ENCODE measurements around the gene DOK4.

DOK4 gene

GRCh38 chr16:57485916-57486857 lies at the start of gene DOK4:
TSS of gene DOK4 (minus strand) at chr16:57486493. CDS start at chr16:57479507, 6,986 bp downstream.
- peak; percentile 99 for DNase-seq (ENCODE audit: low spot score)

- DNase-seq (ENCODE audit: low spot score): peak; percentile 100
Observed at GRCh38 chr16:57535680-57536305, 49.5 kb upstream of the DOK4 start.

DNA sequence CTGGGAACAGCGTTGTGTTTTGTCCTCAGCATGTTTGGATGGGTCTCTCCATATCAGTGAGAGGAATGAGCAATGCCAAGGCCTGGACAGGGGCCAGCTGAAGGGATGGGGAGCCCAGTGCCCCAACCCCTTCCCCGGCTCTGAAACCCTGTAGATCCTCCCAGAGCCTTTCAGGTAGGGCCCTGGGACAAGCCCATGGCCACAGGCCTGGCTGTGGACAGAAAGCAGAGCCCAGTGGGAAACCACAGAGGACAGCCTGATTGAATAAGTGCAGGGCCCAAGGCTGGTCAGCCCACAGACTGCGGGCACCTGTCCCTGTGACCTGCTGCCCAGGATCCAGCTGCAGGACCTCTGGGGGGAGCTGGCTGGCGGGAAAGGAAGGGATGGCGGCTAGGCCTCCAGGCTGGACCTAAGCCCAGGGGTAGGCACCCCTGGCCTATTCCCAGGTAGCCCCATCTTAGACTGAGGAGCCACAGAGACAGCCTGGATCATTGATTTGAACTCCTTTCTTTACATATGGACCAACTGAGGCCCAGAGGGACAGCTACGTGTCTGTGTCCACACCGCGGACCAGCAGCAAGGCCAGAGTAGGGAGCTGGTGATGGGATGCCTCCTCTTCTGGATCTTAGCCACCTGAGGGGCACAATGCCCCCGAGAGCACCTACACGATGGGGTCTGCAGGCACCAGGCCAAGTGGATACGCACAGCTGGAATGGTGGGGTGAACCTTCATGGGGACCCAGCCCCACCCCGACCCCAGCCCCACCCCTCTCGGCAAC lies 48.8 kb upstream of the DOK4 start:
- no peak for DNase-seq (ENCODE audit: low spot score)

DNA sequence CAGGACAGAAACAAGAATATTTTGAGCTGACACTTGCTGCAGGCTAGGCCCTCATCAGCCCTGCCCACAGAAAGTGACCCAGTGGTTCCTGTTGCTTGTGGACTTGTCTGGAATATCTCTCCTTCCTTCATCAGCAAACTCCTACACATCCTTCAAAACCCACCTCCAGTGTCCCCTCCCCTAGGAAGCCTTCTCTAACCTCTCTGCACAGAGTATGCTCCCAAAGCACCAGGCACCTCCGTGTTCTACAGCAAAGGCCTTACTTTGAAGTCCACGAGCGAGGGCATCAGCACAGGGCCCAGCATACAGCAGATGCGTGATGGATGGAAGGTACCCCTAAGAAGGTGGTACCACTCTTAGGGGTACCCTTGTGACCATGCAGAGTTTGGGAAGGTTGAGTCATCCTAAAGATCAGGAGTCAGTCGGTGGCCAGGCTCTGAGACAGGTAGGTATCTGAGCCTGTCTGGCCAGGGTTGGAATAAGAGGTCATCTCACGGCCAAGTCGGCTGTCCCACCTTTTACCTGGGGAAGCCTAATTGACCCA lies 48.1 kb upstream of the DOK4 start:
- DNase-seq (ENCODE audit: low spot score): no peak

DNA sequence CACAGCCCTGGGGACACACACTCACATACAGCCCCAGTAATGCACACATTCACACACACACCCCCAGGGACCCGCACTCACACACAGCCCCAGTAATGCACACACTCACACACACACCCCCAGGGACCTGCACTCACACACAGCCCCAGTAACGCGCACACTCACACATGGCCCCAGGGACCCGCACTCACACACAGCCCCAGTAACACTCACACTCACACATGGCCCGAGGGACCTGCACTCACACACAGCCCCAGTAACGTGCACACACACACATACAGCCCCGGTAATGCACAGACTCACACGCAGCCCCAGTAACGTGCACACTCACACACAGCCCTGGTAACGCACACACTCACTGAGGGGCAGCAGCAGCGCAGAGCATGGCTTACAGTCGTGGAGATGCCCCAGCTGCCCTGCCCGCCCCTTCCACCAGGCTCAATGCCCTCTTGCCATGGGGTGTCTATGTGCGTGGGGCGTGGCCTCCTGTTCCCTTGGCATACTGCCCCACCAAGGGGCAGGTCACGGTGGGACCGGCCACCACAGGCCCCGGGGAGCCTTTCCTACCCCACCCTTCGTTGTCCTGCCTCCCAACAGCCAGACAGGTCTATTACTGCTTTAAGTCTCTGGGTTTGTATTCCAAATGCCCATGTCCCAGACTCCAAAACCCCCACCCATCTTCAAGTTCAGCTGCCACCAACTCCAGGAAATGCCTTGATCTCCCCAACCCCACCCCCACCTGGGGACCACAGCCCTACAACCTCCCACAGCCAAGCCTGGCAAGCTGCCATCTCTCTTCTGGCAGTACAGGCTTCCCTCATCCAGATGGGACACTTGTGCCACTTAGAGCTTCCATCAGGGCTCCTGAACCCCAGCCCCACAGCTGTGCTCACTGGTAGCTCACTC lies 47.4 kb upstream of the DOK4 start:
- DNase-seq (ENCODE audit: low spot score): peak; percentile 23

DNA sequence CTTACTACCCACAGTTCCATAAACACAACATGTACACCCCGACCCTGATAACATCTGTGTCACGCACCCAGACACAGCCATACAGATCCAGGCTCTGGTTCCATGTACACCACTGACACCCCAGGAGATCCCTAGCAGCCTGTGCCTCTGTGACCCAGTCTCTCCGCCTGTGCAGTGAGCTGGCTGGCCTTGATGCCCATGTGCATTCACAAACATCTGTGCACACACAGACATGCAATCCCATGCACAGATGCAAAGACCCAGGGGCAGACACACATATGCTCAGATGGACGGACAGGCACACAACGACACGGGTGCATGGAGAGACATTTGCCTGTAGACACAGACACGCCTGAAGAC lies 46.0 kb upstream of the DOK4 start:
- DNase-seq (ENCODE audit: low spot score): no peak

DNA sequence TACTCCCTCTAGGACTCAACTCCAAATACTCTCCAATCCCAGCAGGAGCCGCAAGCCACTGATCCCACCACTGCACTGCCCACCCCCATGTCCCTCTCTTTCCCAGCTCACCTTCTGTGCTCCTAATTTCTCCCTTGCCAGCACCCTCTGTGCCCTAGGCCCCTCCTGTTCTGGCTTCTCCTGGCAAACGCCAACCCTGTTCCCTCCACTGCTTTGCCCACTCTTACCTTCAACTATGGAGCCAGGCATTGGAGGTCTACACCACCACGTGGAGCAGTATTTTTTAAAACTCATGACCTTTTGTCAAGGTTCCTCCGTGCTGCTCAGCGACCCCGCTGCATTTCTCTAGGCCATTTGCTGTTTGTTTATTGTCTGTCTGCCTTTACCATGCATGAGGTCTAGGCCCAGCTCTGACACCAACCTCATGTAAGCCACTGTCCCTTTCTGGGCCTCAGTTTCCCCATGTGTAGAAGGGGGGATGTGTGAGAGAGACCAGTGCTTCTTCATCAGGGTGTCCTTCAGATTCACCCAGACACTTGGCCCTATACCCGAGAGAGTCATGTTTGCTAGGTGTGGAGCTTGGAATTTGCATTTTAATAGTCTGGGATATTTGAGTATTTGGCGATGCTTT lies 45.5 kb upstream of the DOK4 start:
- no peak for DNase-seq (ENCODE audit: low spot score)

DNA sequence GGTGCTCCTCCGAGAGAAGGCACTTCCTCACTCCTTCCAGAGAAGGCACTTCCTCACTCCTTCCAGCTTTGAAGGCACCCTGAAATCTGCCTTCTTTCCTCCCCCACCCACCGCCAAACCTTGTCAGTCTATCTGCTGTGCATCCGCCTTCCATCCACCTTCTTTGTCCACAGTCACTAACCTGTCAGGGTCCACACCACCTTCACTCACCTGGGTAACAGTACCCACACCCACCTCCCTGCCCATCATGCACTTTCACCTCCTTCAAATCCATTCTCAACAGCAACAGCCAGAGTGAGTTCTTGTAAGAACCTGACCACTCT lies 44.9 kb upstream of the DOK4 start:
- DNase-seq (ENCODE audit: low spot score): no peak

DNA sequence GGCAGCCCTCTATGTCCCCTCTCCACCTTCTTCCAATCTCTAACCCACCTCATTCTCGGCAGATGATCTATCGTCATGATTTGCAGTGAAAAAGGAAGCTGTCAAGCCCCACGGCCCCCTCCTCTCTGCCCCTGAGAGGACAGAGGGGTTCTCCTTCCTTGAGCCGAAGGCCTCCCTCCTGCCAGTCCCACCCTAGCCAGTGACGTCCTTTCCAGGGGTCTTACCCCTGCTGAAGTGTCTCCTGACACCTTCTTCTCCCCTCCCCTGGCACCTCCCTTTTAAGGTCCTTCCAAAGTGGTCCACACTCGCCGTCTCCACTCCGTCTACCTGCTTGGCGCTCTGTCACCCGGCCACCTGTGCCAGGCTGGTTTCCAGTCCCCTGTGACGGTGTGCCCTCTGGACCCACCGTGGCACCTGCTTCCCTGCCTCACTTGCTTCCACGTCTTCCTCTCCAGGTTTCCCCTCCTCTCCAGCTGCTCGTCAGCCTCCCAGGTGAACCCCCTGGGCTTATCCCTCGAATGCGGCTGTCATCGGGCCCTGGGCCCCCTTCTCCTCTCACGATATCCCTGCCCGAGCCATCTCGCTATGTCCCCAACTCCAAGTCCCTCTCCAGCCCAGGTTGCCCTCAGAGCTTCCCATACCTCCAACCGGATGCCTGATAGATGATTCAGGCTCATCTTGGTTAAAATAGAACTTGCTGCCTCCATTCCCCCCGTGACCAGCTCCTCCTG lies 44.4 kb upstream of the DOK4 start:
- DNase-seq (ENCODE audit: low spot score): no peak

DNA sequence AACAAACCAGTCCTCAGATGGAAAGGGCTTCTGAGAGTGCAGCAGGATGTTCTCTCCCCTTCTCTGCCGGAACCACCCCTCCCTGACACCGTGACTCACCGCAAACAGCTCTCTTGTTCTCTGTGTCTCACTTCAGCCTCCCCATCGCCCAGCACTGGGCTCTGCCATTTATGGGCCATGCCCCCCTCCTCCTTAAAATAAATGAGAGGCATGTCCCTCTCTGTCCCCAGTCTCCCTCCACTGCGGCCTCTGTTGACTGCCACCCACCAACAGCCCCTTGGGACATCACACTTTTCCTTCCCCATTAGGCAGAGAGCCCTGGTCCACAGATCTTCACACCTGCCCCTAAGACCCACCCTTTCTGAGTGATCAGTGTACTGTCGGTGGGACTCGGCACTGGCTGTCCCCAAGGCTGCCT lies 43.8 kb upstream of the DOK4 start:
- DNase-seq (ENCODE audit: low spot score): peak; percentile 48

- DNase-seq (ENCODE audit: low spot score): no peak
Observed at GRCh38 chr16:57529391-57530103, 43.3 kb upstream of the DOK4 start.

DNA sequence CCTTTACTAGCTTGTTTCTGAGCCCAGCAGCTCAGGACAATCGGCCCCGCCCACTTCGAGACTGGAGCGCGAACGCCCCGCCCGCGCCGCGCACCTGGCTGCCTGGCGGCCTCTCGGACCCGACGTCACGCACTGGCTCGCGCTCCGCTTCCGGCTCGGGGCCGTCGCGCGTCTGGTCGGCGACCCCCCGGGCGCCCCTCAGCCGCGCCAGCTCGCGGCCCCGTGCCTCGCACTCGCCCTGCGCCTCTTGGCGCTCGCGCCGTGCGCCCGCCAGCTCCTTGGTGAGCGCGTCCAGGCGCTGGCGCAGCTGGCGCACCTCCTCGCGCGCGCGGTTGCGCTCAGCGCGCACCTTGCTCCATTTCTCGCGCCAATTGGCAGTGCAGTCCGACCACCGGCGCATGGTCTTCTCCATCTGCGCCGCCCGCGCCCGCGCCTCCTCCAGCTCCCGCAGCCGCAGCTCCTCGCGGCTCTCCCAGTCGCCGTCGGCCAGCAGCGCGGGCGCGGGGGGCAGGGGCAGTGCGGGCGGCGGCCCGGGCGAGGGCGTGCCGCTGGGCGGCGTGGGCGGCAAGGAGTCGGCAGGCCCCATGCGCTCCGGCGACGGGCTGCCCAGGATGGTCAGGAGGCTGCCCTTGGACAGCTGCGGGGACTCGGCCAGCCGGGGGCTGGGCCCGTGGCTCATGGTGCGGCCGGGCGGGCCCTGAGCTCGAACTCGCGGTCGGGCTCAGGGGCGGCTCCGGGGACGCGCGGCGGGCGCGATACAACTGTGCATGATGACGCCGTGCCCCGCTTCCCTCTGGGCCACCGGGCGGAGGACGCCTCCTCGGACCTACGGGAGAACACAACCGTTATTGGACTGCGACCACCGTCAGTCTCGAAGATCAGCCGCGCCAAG lies 42.5 kb upstream of the DOK4 start:
- no peak for DNase-seq (ENCODE audit: low spot score)

GRCh38 chr16:57527610-57528360 lies 41.5 kb upstream of the DOK4 start:
- no peak for DNase-seq (ENCODE audit: low spot score)

DNA sequence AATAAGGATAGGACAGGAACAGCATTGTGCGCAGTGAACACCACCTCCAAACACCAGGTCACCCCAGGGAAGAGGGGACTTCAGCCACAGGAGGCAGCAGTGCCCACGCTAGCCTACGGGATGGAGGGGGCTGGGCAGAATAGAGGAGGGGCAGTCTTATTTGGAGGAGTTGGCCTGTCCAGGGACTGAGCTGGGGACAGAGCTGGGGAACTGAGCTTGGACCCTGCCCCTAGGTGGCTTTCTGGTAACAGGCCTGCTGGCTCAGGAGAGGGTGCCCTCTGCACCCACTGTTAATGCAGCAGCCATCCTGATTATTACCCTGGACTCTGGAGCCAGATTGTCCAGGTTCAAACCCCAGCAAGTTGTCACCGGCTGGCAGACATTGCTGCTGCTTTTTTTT lies 40.7 kb upstream of the DOK4 start:
- no peak for DNase-seq (ENCODE audit: low spot score)

GRCh38 chr16:57526498-57526897 lies 40.2 kb upstream of the DOK4 start:
- DNase-seq (ENCODE audit: low spot score): no peak

DNA sequence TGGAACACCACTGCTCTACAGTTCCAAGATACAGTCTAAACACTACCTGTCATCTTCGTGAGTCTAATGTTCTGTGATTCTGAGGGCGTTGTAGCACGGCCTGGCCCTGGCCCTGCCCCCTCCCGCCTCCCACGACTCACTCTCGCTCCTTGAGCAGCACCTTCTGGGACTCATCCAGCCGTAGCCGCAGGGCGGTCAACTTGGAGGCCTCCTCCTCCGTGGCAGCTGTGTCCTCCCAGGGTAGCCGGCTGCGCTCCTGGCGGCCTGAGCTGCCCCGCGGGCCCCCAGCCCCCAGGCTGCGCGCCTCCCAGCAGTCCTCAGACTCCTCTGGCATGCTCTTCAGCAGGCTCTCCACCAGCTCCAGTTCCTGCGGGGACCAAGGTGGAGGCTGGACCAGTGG lies 39.5 kb upstream of the DOK4 start:
- no peak for DNase-seq (ENCODE audit: low spot score)

GRCh38 chr16:57522960-57523359 lies 36.7 kb upstream of the DOK4 start:
- no peak for DNase-seq (ENCODE audit: low spot score)

DNA sequence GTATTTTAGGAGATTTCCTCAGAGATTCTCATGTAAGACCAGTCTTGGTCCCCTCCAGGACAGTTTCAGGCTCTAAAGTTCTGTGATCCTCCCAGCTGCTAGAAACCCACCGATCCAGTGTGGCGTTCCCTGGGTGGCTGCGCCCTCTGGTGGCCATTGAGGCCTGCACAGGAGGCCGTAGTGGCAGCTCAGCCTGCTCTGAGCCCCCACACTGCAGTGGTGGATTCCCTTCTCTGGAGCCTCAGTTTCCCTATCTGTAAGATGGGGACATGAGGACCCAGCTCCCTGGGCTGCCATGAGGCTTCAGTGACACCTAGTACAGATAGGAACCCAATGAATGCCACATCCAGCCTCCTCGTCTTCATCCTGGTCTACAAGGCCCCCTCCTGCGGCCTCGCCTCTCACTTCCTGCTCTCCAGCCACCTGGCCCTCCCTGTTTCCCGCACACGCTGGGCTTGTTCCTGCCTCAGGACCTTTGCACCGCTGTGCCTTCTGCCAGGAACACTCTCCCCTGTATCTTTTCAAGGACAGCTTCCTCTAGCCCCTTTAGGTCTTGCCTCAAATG lies 33.6 kb upstream of the DOK4 start:
- DNase-seq (ENCODE audit: low spot score): peak; percentile 92
